GM10248 (cell line): ENCODE data around the gene CTNND1.

Source experiments
- CTCF ChIA-PET: fragments of 300-600 bp; sonication (Branson Sonifier 250); formaldehyde crosslinking; extraction: SDS; loops from one replicate; lab custom pipeline; 2021; ENCODE audit warnings: antibody characterized with exemption; lab: Yijun Ruan, JAX
- POLR2A ChIA-PET: fragments of 350-650 bp; sonication (Branson Sonifier 250); formaldehyde crosslinking; extraction: SDS; loops from one replicate; lab custom pipeline; 2020; ENCODE audit warnings: antibody characterized with exemption; lab: Yijun Ruan, JAX
- DNase-seq: peaks from one replicate; pipeline ENCODE4 v3.0.0; 2012; ENCODE audit errors: extremely low spot score
- CTCF ChIP-seq: IDR thresholded peaks from 2 replicates; pipeline ENCODE4 v1.5.1; 2012; ENCODE audit warnings: mild to moderate bottlenecking, low read depth; ENCODE audit errors: extremely low read depth, missing control alignments, control extremely low read depth

Gene CTNND1

GRCh38 chr11:57729479-57729878 lies 32.1 kb upstream of the CTNND1 start:
- CTCF ChIA-PET, result interaction anchor here (0.9 to 1.2 kb wide), 2 partner anchors 17 to 71 kb away, joined by 3 to 4 read pairs; partner anchors contain the start of gene MED19

GRCh38 chr11:57732661-57733060 lies 28.9 kb upstream of the CTNND1 start:
- no peak for TF ChIP-seq CTCF
- ChIA-PET POLR2A (no interaction called here), CTCF (interaction anchor here (1.2 to 2.6 kb wide), 3 partner anchors 10 to 68 kb away, joined by 4 to 9 read pairs (median 8); no protein-coding TSS in a partner anchor)
- no peak for DNase-seq

More at GRCh38 chr11:57729479-57729878, 32.1 kb upstream of the CTNND1 start:
- TF ChIP-seq CTCF, result no peak
- POLR2A ChIA-PET, result no interaction called here
- no peak for DNase-seq

- TF ChIP-seq CTCF, result no peak
- no peak for DNase-seq
- ChIA-PET POLR2A (interaction anchor here (0.5 to 1.0 kb wide), 2 partner anchors 9 to 17 kb away, joined by 4 to 5 read pairs; no protein-coding TSS in a partner anchor), CTCF (interaction anchor here (1.0 to 3.2 kb wide), 4 partner anchors 10 to 65 kb away, joined by 3 to 12 read pairs (median 4); no protein-coding TSS in a partner anchor)
Observed at GRCh38 chr11:57735619-57736298, 25.8 kb upstream of the CTNND1 start.

GRCh38 chr11:57741132-57742086 lies 20.2 kb upstream of the CTNND1 start, which contains the start of gene SELENOH:
Gene SELENOH (plus strand): TSS chr11:57741491. CDS start chr11:57741596, 105 bp downstream.
- DNase-seq, result peak; percentile 91
- POLR2A ChIA-PET, result interaction anchor here (0.5 to 1.8 kb wide), 6 partner anchors 10 to 76 kb away, joined by 3 to 8 read pairs (median 5); partner anchors contain the start of genes BTBD18 and MED19
- TF ChIP-seq CTCF, result no peak
- CTCF ChIA-PET, result interaction anchor here (0.6 to 13.5 kb wide), 7 partner anchors 10 to 60 kb away, joined by 3 to 142 read pairs (median 3); partner anchors contain the start of gene BTBD18

- ChIA-PET POLR2A (interaction anchor here (1.2 to 1.8 kb wide), 4 partner anchors 10 to 58 kb away, joined by 5 to 8 read pairs (median 6); partner anchors contain the start of genes BTBD18 and MED19), CTCF (interaction anchor here (0.6 to 13.5 kb wide), 7 partner anchors 10 to 782 kb away, joined by 3 to 142 read pairs (median 3); partner anchors contain the start of gene BTBD18)
- no peak for DNase-seq
- no peak for TF ChIP-seq CTCF
Observed at GRCh38 chr11:57742087-57742452, 19.5 kb upstream of the CTNND1 start.
